Central memory CD8-positive, alpha-beta T cell (primary cell): ENCODE data around the gene MRPS26.
A peak's percentile ranks its signal among the peaks of the same experiment; 100 is the strongest.

Experiments used
- ATAC-seq: fragments of 150-1000 bp; cut with Tn5 transposase; replicated peaks from 2 replicates; pipeline ENCODE4 v1.10.0; 2022; ENCODE audit warnings: mild to moderate bottlenecking, moderate FRiP score, moderate number of reproducible peaks; ENCODE audit not compliant: poor library complexity, severe bottlenecking; ENCODE audit errors: extremely low read depth
- DNase-seq, 2 donors: peaks; one replicate each; pipeline ENCODE4 v3.0.0; 2021; ENCODE audit warnings: low spot score in 2 of 2
- H3K27ac Mint-ChIP-seq: one replicate; pipeline ENCODE4 v1.8.0; 2022; ENCODE audit warnings: low read depth, mild to moderate bottlenecking, moderate library complexity, mixed read lengths
- H3K27me3 Mint-ChIP-seq: one replicate; pipeline ENCODE4 v1.8.0; 2022; ENCODE audit warnings: mixed read lengths
- H3K36me3 Mint-ChIP-seq: one replicate; pipeline ENCODE4 v1.8.0; 2022; ENCODE audit warnings: mild to moderate bottlenecking, moderate library complexity, mixed read lengths; ENCODE audit not compliant: insufficient read depth
- H3K4me1 Mint-ChIP-seq: one replicate; pipeline ENCODE4 v1.8.0; 2022; ENCODE audit warnings: mixed read lengths
- H3K4me3 Mint-ChIP-seq: one replicate; pipeline ENCODE4 v1.8.0; 2022; ENCODE audit warnings: mild to moderate bottlenecking, moderate library complexity, mixed read lengths
- H3K9me3 Mint-ChIP-seq: one replicate; pipeline ENCODE4 v1.8.0; 2022; ENCODE audit warnings: mixed read lengths

MRPS26 gene

DNA sequence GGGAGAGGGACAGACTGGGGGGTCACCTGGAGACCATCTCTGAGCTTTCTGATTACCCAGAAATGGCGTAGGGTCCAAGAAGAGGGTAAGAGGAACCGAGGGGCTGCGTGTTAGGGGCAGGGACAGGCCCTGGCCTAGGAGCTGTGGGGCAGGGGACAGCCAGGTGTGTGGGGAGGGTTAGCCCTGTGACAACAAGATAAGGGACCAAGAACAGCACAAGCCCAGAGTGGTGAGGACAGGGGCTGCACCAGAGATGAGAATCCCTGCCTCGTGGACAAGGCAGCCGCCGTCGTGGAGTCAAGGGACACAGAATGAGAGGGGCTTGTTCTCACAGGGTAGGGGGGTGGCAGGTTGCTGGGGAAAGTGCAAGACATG lies 39.1 kb downstream of the MRPS26 start:
- DNase-seq = no peak
- Mint-ChIP-seq H3K36me3 (no peaks in the 10 kb centered on the region), H3K4me1 (peaks cover 12% of the 10 kb centered on the region), H3K4me3 (no peak overlapping the region), H3K27ac (no peak overlapping the region), H3K9me3 (no peaks in the 10 kb centered on the region), H3K27me3 (peaks cover 68% of the 10 kb centered on the region)
- no peak for ATAC-seq

DNA sequence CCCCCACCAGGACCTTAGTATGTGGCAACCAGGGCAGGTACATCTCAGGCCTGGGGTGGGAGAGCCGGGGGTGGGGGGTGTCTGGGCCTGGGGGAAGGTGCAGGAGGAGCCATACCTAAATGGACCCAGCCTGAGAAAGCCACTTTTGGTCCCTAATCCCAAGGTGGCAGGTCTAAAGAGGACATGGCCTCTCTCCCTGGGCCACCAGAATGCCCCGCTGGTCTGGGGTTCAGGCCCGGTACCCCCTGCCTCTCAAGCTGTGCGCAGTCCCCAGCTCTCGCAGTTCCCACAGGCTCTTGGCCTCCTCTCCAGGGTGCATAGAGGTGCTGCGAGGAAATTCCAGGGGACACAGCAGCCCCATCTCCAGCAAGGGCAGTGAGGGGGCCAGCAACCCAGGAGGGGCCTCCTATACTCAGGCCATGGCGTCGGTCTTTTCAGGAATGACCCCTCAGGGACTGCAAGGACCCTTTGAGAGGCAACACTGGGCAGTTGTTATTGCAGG lies 39.8 kb downstream of the MRPS26 start:
- no peaks in the 10 kb centered on the region for H3K9me3 Mint-ChIP-seq
- ATAC-seq = no peak
- H3K27ac Mint-ChIP-seq = no peak overlapping the region

DNA sequence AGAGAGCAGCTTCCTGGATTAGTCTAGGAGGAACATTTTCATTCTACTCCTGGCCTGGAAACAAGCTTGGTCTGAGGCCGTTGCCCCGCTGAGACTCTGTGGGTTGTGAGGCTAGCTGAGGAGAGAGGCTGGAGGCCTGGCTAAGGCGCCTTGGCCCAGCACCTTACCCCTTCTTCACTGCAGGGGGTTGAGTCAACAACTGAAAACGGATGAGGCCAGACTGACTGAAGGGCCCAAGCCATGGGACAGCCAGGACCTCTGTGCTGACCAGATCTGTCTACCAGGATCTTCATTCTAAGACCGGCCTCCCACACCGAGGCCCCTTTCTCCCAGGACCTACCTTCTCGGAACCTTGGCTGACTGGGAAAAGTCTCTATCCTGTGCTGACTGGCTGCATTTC lies 42.2 kb downstream of the MRPS26 start:
- ATAC-seq (no peak), DNase-seq (no peak)
- H3K27ac Mint-ChIP-seq = no peak overlapping the region
- peaks cover 70% of the 10 kb centered on the region for H3K27me3 Mint-ChIP-seq
- no peak overlapping the region for H3K4me3 Mint-ChIP-seq
- H3K4me1 Mint-ChIP-seq = peaks cover 11% of the 10 kb centered on the region
- H3K36me3 Mint-ChIP-seq = peaks cover 2% of the 10 kb centered on the region
- H3K9me3 Mint-ChIP-seq = no peaks in the 10 kb centered on the region

More for the DNA sequence above, 39.8 kb downstream of the MRPS26 start:
- H3K27me3 Mint-ChIP-seq = peaks cover 68% of the 10 kb centered on the region
- DNase-seq = no peak
- H3K4me3 Mint-ChIP-seq = no peak overlapping the region
- H3K36me3 Mint-ChIP-seq = no peaks in the 10 kb centered on the region
- H3K4me1 Mint-ChIP-seq = peaks cover 12% of the 10 kb centered on the region

- Mint-ChIP-seq H3K4me1 (peaks cover 6% of the 10 kb centered on the region), H3K27ac (no peak overlapping the region), H3K4me3 (no peak overlapping the region), H3K27me3 (peaks cover 52% of the 10 kb centered on the region), H3K9me3 (no peaks in the 10 kb centered on the region), H3K36me3 (peaks cover 4% of the 10 kb centered on the region)
- DNase-seq (no peak), ATAC-seq (no peak)
Observed at GRCh38 chr20:3090565-3090964, 44.7 kb downstream of the MRPS26 start.

GRCh38 chr20:3092611-3093379 lies 46.9 kb downstream of the MRPS26 start:
- Mint-ChIP-seq H3K27me3 (peaks cover 60% of the 10 kb centered on the region), H3K36me3 (peaks cover 5% of the 10 kb centered on the region), H3K9me3 (no peaks in the 10 kb centered on the region), H3K4me1 (peaks cover 6% of the 10 kb centered on the region), H3K4me3 (peak overlapping the region; percentile 74), H3K27ac (peak overlapping the region; percentile 85)
- ATAC-seq (peak; percentile 39), DNase-seq (no peak)

GRCh38 chr20:3093861-3094361 lies 48.1 kb downstream of the MRPS26 start:
- Mint-ChIP-seq H3K36me3 (peaks cover 5% of the 10 kb centered on the region), H3K9me3 (no peaks in the 10 kb centered on the region), H3K4me1 (peaks cover 6% of the 10 kb centered on the region), H3K27ac (no peak overlapping the region), H3K27me3 (peaks cover 61% of the 10 kb centered on the region), H3K4me3 (no peak overlapping the region)
- ATAC-seq (peak; percentile 33), DNase-seq (no peak)

- H3K36me3 Mint-ChIP-seq = peaks cover 5% of the 10 kb centered on the region
- no peak overlapping the region for H3K4me3 Mint-ChIP-seq
- H3K4me1 Mint-ChIP-seq = peaks cover 6% of the 10 kb centered on the region
- no peak overlapping the region for H3K27ac Mint-ChIP-seq
- no peak for ATAC-seq
- H3K27me3 Mint-ChIP-seq = peaks cover 49% of the 10 kb centered on the region
- H3K9me3 Mint-ChIP-seq = no peaks in the 10 kb centered on the region
- no peak for DNase-seq
Observed at GRCh38 chr20:3094848-3095629, 49.2 kb downstream of the MRPS26 start.
